ENCODE measurements around the gene MAPK8. TPM values are rescaled to one million over a fixed set of nuclear protein-coding genes. Genes with fewer than 3 reads are reported as not detected.

MAPK8 gene
- total RNA-seq, 1 experiment from 2014 or later: 52.9 TPM

GRCh38 chr10:48258105-48258504 is 48.4 kb upstream of the MAPK8 start (continued):
- TF ChIP-seq MLX (CRISPR knock-in tag; IDR thresholded peaks at IDR 0.05) (no peak), ZSCAN18 (CRISPR knock-in tag; IDR thresholded peaks at IDR 0.05) (no peak), ATF1 (CRISPR knock-in tag; IDR thresholded peaks at IDR 0.05) (no peak), ARID4B (CRISPR knock-in tag; IDR thresholded peaks at IDR 0.05; ENCODE audit: borderline replicate concordance) (no peak), EMX1 (CRISPR knock-in tag; IDR thresholded peaks at IDR 0.05) (no peak), ZNF317 (CRISPR knock-in tag; IDR thresholded peaks at IDR 0.05; ENCODE audit: borderline replicate concordance, low read depth) (no peak), HMGXB4 (CRISPR knock-in tag; IDR thresholded peaks at IDR 0.05) (no peak), ATF6 (CRISPR knock-in tag; IDR thresholded peaks at IDR 0.05) (no peak), MYBL2 (CRISPR knock-in tag; IDR thresholded peaks at IDR 0.05) (no peak), JUN (CRISPR knock-in tag; IDR thresholded peaks at IDR 0.05) (no peak)

GRCh38 chr10:48266528-48266927 is 39.9 kb upstream of the MAPK8 start:
- Mint-ChIP-seq H3K36me3 (no peaks in the 10 kb centered on the region), H3K27ac (no peak overlapping the region)

GRCh38 chr10:48271047-48271730 is 35.3 kb upstream of the MAPK8 start:
- no peak overlapping the region for H3K4me3 Mint-ChIP-seq
- H3K27me3 Mint-ChIP-seq (ENCODE audit: low read depth): peaks cover 2% of the 10 kb centered on the region; the same call in 1 of the 2 replicates
- ChIA-PET CTCF (interaction anchor here (2.0 kb wide), 1 partner anchor 19 kb away, joined by 8 read pairs; no protein-coding TSS in a partner anchor), POLR2A (no interaction called here)
- ATAC-seq (no peak), DNase-seq (ENCODE audit: low spot score) (no peak)
- H3K9me3 Mint-ChIP-seq: no peaks in the 10 kb centered on the region
- H3K4me1 Mint-ChIP-seq: peaks cover 20% of the 10 kb centered on the region
- H3K36me3 Mint-ChIP-seq: no peaks in the 10 kb centered on the region
- H3K27ac Mint-ChIP-seq: no peak overlapping the region
- no peak for TF ChIP-seq ZNF532 (CRISPR knock-in tag; IDR thresholded peaks at IDR 0.05; ENCODE audit: borderline replicate concordance)
- no peak for TF ChIP-seq EMX1 (CRISPR knock-in tag; IDR thresholded peaks at IDR 0.05)
- TF ChIP-seq MAX (CRISPR knock-in tag; IDR thresholded peaks at IDR 0.05): no peak
- TF ChIP-seq JAZF1 (CRISPR knock-in tag; IDR thresholded peaks at IDR 0.05): no peak
- no peak for TF ChIP-seq NFATC4 (CRISPR knock-in tag; IDR thresholded peaks at IDR 0.05)
- TF ChIP-seq FOXJ3 (CRISPR knock-in tag; IDR thresholded peaks at IDR 0.05; ENCODE audit: borderline replicate concordance): no peak
- TF ChIP-seq ZNF121 (CRISPR knock-in tag; IDR thresholded peaks at IDR 0.05): no peak

More at GRCh38 chr10:48266528-48266927, 39.9 kb upstream of the MAPK8 start:
- Mint-ChIP-seq H3K4me1 (peaks cover 10% of the 10 kb centered on the region), H3K4me3 (no peak overlapping the region), H3K27me3 (ENCODE audit: low read depth) (peaks cover 2% of the 10 kb centered on the region; the same call in 1 of the 2 replicates), H3K9me3 (peaks cover 3% of the 10 kb centered on the region; the same call in 1 of the 2 replicates)
- ChIA-PET CTCF (interaction anchor here (1.1 kb wide), 1 partner anchor 23 kb away, joined by 3 read pairs; no protein-coding TSS in a partner anchor), POLR2A (no interaction called here)
- no peak; the same call in 1 of the 2 replicates for ATAC-seq
- no peak for TF ChIP-seq TEAD4 (CRISPR knock-in tag; IDR thresholded peaks at IDR 0.05)
- no peak for DNase-seq (ENCODE audit: low spot score)
